Sigmoid colon (tissue), 3 donors: ENCODE results near the gene PEAR1.
"Not testable (repeated sequence)": the region's sequence is repeated elsewhere in the genome, so short reads cannot be mapped to it uniquely, and the experiment has no call there.

ENCODE experiments used
- POLR2A ChIP-seq, 2 donors: fragments of 450-650 bp; IDR thresholded peaks; one replicate each; pipeline ENCODE4 v1.6.1; 2016; ENCODE audit warnings: antibody characterized with exemption in 2 of 2, mild to moderate bottlenecking in 2 of 2, moderate library complexity in 2 of 2
- TF ChIP-seq, protein P1 (sequence below), 4 experiments: fragments of 450-650 bp in 3 of 4; fragments of 200-600 bp in 1 of 4; IDR thresholded peaks; one replicate each; pipeline ENCODE4 v1.5.1; 2016 to 2019; ENCODE audit warnings: antibody characterized with exemption in 4 of 4, mild to moderate bottlenecking in 3 of 4, moderate library complexity in 2 of 4

DNA sequence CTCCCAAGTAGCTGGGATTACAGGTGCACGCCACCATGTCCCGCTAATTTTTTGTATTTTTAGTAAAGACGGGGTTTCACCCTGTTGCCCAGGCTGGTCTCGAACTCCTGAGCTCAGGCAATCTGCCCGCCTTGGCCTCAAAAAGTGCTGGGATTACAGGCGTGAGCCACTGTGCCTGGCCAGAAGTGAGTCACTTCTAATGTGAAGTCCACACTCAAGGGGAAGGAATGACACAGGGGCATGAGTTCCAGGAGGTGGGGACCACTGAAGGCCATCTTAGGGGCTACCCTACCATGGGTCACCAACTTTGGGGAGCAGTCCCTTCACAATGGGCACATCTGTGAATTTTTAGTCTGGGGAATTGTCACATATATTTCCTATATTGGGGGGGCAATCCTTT lies 33.2 kb downstream of the PEAR1 start:
- TF ChIP-seq, protein P1, sequence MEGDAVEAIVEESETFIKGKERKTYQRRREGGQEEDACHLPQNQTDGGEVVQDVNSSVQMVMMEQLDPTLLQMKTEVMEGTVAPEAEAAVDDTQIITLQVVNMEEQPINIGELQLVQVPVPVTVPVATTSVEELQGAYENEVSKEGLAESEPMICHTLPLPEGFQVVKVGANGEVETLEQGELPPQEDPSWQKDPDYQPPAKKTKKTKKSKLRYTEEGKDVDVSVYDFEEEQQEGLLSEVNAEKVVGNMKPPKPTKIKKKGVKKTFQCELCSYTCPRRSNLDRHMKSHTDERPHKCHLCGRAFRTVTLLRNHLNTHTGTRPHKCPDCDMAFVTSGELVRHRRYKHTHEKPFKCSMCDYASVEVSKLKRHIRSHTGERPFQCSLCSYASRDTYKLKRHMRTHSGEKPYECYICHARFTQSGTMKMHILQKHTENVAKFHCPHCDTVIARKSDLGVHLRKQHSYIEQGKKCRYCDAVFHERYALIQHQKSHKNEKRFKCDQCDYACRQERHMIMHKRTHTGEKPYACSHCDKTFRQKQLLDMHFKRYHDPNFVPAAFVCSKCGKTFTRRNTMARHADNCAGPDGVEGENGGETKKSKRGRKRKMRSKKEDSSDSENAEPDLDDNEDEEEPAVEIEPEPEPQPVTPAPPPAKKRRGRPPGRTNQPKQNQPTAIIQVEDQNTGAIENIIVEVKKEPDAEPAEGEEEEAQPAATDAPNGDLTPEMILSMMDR (IDR thresholded peaks at IDR 0.05): not testable (repeated sequence)
- TF ChIP-seq POLR2A (IDR thresholded peaks at IDR 0.05): not testable (repeated sequence)
